DND-41 (cell line): ENCODE results near the gene TOM1.

Experiments
- ATAC-seq: fragments of 200-7000 bp; cut with Tn5 transposase; 3 replicates; pipeline ENCODE4 v1.9.1; 2021; ENCODE audit warnings: low read depth; ENCODE audit not compliant: insufficient read depth
- DNase-seq: peaks from one replicate; pipeline ENCODE4 v3.0.0-alpha.2; 2020
- H2AFZ ChIP-seq: 2 replicates; pipeline ENCODE4 v1.6.0; 2012; ENCODE audit warnings: low read depth, low read length
- H3K27ac ChIP-seq: 2 replicates; pipeline ENCODE4 v1.5.1; 2012; ENCODE audit warnings: low read length, inconsistent platforms
- H3K27me3 ChIP-seq: fragments of 200-600 bp; sonication (generic); 2 replicates; pipeline ENCODE4 v1.6.0; 2012; ENCODE audit warnings: low read length, mild to moderate bottlenecking, inconsistent platforms; ENCODE audit not compliant: insufficient read depth, poor library complexity
- H3K36me3 ChIP-seq: 2 replicates; pipeline ENCODE4 v1.5.1; 2012; ENCODE audit warnings: low read length, inconsistent platforms; ENCODE audit not compliant: insufficient read depth
- H3K4me1 ChIP-seq: 2 replicates; pipeline ENCODE4 v1.5.1; 2012; ENCODE audit warnings: mild to moderate bottlenecking, low read length; ENCODE audit not compliant: insufficient read depth
- H3K4me2 ChIP-seq: 2 replicates; pipeline ENCODE4 v1.6.0; 2012; ENCODE audit warnings: mild to moderate bottlenecking, moderate library complexity, low read length, inconsistent platforms; ENCODE audit not compliant: insufficient read depth
- H3K4me3 ChIP-seq, 2 experiments: fragments of 200-600 bp in 1 of 2; shearing (Covaris generic) in 1 of 2; 2 replicates each; pipeline ENCODE4 v1.5.1; 2012 to 2016; ENCODE audit warnings: inconsistent platforms in 2 of 2, low read length in 2 of 2, mild to moderate bottlenecking in 2 of 2, low read depth in 1 of 2, moderate library complexity in 1 of 2
- H3K79me2 ChIP-seq: 2 replicates; pipeline ENCODE4 v1.6.0; 2012; ENCODE audit warnings: low read length, inconsistent platforms; ENCODE audit not compliant: insufficient read depth
- H3K9ac ChIP-seq: 2 replicates; pipeline ENCODE4 v1.6.0; 2012; ENCODE audit warnings: low read depth, mild to moderate bottlenecking, inconsistent platforms, low read length, moderate library complexity
- H3K9me3 ChIP-seq: 2 replicates; pipeline ENCODE4 v1.5.1; 2012; ENCODE audit warnings: low read length, moderate library complexity, mild to moderate bottlenecking, inconsistent platforms; ENCODE audit not compliant: insufficient read depth, severe bottlenecking
- H4K20me1 ChIP-seq: 2 replicates; pipeline ENCODE4 v1.6.0; 2012; ENCODE audit warnings: low read length; ENCODE audit not compliant: insufficient read depth
- EZH2 ChIP-seq: IDR thresholded peaks from 3 replicates; pipeline ENCODE4 v1.6.1; 2012; ENCODE audit warnings: borderline replicate concordance, low read depth, mild to moderate bottlenecking, moderate library complexity, low read length, inconsistent platforms; ENCODE audit not compliant: severe bottlenecking
- TF ChIP-seq, protein P1 (sequence below): IDR thresholded peaks from 2 replicates; pipeline ENCODE4 v1.5.1; 2012; ENCODE audit warnings: borderline replicate concordance, low read length, moderate library complexity, mild to moderate bottlenecking; ENCODE audit not compliant: poor library complexity, severe bottlenecking; ENCODE audit errors: extremely low read depth

Gene TOM1

DNA sequence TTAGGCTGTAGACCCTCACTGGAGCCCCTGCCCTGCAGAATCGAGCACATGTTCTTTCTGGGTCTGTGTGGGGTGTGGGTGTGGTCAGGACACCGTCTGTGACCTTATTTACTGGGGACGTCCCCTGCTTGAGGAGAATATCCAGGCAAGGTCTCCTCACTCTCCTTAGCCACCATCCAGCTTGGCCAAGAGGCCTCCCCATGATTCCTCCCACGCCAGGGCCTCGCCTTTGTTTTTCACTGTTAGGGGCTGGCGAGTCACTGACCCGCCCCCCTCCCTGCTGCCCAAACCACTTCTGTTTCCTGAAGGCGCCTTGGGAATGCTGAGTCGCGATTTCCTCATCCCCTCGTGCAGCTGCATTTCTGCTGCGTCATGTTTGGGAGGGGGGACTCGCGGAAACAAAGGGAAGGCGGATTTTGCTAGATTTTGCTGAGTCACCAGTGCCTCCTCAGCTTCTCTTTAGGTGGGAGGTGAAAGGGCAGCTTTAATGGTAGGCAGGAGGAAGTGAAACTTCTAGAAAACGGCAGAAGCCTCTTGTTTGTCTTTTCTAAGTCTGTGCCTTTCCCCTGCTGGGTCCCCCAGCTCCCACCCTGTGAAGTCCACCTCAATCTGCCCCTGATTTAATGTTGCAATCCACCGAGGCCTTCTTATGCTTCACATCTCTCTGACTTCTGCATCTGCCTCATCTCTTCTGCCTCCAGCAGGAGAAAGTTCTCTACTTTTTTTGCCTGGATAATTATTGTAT, 77.2 kb downstream of the TOM1 start:
- peak; percentile 82 for DNase-seq
- H3K9ac ChIP-seq = no peak overlapping the region
- no peaks in the 10 kb centered on the region for H3K79me2 ChIP-seq
- no peak overlapping the region for H3K4me3 ChIP-seq
- no peak overlapping the region for H3K27ac ChIP-seq
- peaks cover 14% of the 10 kb centered on the region for H3K4me1 ChIP-seq
- no peaks in the 10 kb centered on the region for H3K9me3 ChIP-seq
- H3K27me3 ChIP-seq = no peaks in the 10 kb centered on the region
- peak; percentile 65 for ATAC-seq
- H4K20me1 ChIP-seq = no peaks in the 10 kb centered on the region
- no peak overlapping the region for H3K4me2 ChIP-seq
- H2AFZ ChIP-seq = no peak overlapping the region
- H3K36me3 ChIP-seq = no peaks in the 10 kb centered on the region
- TF ChIP-seq, protein P1, sequence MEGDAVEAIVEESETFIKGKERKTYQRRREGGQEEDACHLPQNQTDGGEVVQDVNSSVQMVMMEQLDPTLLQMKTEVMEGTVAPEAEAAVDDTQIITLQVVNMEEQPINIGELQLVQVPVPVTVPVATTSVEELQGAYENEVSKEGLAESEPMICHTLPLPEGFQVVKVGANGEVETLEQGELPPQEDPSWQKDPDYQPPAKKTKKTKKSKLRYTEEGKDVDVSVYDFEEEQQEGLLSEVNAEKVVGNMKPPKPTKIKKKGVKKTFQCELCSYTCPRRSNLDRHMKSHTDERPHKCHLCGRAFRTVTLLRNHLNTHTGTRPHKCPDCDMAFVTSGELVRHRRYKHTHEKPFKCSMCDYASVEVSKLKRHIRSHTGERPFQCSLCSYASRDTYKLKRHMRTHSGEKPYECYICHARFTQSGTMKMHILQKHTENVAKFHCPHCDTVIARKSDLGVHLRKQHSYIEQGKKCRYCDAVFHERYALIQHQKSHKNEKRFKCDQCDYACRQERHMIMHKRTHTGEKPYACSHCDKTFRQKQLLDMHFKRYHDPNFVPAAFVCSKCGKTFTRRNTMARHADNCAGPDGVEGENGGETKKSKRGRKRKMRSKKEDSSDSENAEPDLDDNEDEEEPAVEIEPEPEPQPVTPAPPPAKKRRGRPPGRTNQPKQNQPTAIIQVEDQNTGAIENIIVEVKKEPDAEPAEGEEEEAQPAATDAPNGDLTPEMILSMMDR = no peak
- TF ChIP-seq EZH2 = no peak

DNA sequence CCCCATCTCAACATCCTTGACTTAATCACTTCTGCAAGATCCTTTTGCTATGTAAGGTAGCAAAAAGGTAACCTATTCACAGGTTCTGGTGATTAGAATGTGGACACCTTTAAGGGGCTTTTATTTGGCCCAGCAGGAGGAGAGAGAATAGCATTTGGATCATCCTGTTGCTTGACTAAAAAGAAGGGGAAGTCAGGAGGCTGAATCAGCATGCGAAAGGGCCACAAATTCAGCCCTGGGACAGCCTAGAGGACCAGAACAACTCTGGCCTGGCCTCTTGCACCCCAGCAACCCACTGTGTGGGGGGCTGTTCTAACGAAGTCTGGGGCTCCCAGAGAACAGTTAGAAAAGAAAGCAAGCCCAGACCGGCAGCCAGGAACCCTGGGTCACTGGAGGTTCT, 78.0 kb downstream of the TOM1 start:
- H3K9me3 ChIP-seq = no peaks in the 10 kb centered on the region
- H3K36me3 ChIP-seq = no peaks in the 10 kb centered on the region
- H3K4me3 ChIP-seq = no peak overlapping the region
- TF ChIP-seq EZH2 = no peak
- TF ChIP-seq, protein P1 = no peak
- H3K4me2 ChIP-seq = no peak overlapping the region
- H2AFZ ChIP-seq = no peak overlapping the region
- H3K27ac ChIP-seq = no peak overlapping the region
- no peak for ATAC-seq
- H3K4me1 ChIP-seq = peaks cover 10% of the 10 kb centered on the region
- no peaks in the 10 kb centered on the region for H3K27me3 ChIP-seq
- no peaks in the 10 kb centered on the region for H3K79me2 ChIP-seq
- no peak for DNase-seq
- H3K9ac ChIP-seq = no peak overlapping the region
- H4K20me1 ChIP-seq = no peaks in the 10 kb centered on the region

DNA sequence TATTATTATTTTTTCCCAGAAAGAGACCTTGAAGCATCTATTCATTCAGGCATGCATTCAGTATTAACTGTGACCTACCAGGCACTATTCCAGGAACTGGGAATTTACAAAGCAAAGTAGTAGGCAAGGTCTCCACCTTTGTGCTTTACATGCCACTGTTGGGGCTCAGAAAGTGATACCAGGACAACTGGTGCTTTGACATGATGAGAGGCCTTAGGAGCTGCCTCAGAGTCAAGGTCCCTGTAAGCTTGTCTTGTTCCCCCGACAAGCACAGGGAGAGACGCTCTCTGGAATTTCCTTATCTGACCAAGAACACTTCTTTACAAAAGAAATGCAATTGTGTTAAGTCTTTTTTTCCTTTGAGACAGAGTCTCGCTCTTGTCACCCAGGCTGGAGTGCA, 78.9 kb downstream of the TOM1 start:
- DNase-seq = no peak

More for the DNA sequence above, 78.9 kb downstream of the TOM1 start:
- Histone ChIP-seq H3K79me2 (no peaks in the 10 kb centered on the region), H2AFZ (no peak overlapping the region), H3K9ac (no peak overlapping the region), H3K9me3 (no peaks in the 10 kb centered on the region), H4K20me1 (no peaks in the 10 kb centered on the region), H3K4me2 (no peak overlapping the region), H3K4me3 (no peak overlapping the region), H3K27ac (no peak overlapping the region), H3K4me1 (peaks cover 10% of the 10 kb centered on the region), H3K27me3 (peaks cover 4% of the 10 kb centered on the region), H3K36me3 (no peaks in the 10 kb centered on the region)
- no peak for ATAC-seq
- TF ChIP-seq, protein P1 = no peak
- no peak for TF ChIP-seq EZH2
